OCI-LY1 (cell line): ENCODE results near the gene SLC25A10.
A peak's percentile ranks its signal among the peaks of the same experiment; 100 is the strongest.

ENCODE experiments used
- H2AFZ ChIP-seq: fragments of 200-600 bp; sonication (generic), shearing (Covaris generic); 2 replicates; pipeline ENCODE4 v1.6.0; 2014; ENCODE audit warnings: antibody characterized with exemption, mild to moderate bottlenecking, low read length
- H3F3A ChIP-seq: fragments of 200-600 bp; sonication (generic), shearing (Covaris generic); 2 replicates; pipeline ENCODE4 v1.6.0; 2014; ENCODE audit warnings: mild to moderate bottlenecking, antibody characterized with exemption, low read length, moderate library complexity; ENCODE audit not compliant: insufficient read depth
- H3K27ac ChIP-seq: fragments of 200-600 bp; sonication (generic); 2 replicates; pipeline ENCODE4 v1.5.1; 2014; ENCODE audit warnings: low read length, mixed run types, mild to moderate bottlenecking, low read depth; ENCODE audit not compliant: poor library complexity, severe bottlenecking
- H3K27me3 ChIP-seq: fragments of 200-600 bp; sonication (generic); 2 replicates; pipeline ENCODE4 v1.6.0; 2014; ENCODE audit warnings: antibody characterized with exemption, mild to moderate bottlenecking, low read length, moderate library complexity; ENCODE audit not compliant: insufficient read depth
- H3K36me3 ChIP-seq: fragments of 200-600 bp; sonication (generic); 2 replicates; pipeline ENCODE4 v1.6.1; 2014; ENCODE audit warnings: mild to moderate bottlenecking, antibody characterized with exemption, low read length, moderate library complexity, mixed read lengths; ENCODE audit not compliant: insufficient read depth
- H3K4me1 ChIP-seq: fragments of 200-600 bp; sonication (generic); 2 replicates; pipeline ENCODE4 v1.5.1; 2014; ENCODE audit warnings: mild to moderate bottlenecking, low read length, moderate library complexity; ENCODE audit not compliant: insufficient read depth, severe bottlenecking
- H3K4me2 ChIP-seq: fragments of 200-600 bp; sonication (generic), shearing (Covaris generic); 2 replicates; pipeline ENCODE4 v1.6.1; 2014; ENCODE audit warnings: low read length
- H3K4me3 ChIP-seq: fragments of 200-600 bp; sonication (generic); 2 replicates; pipeline ENCODE4 v1.5.1; 2014; ENCODE audit warnings: low read length, low read depth, mild to moderate bottlenecking, mixed read lengths; ENCODE audit not compliant: poor library complexity, severe bottlenecking
- H3K79me2 ChIP-seq: fragments of 200-600 bp; shearing (Covaris generic); 2 replicates; pipeline ENCODE4 v1.6.1; 2016; ENCODE audit warnings: mixed run types, low read length, mixed read lengths; ENCODE audit not compliant: insufficient read depth
- H3K9ac ChIP-seq: fragments of 200-600 bp; sonication (generic), shearing (Covaris generic); 2 replicates; pipeline ENCODE4 v1.6.1; 2014; ENCODE audit warnings: mild to moderate bottlenecking, low read length, mixed read lengths
- H3K9me2 ChIP-seq: fragments of 200-600 bp; sonication (generic), shearing (Covaris generic); 2 replicates; pipeline ENCODE4 v1.6.1; 2014; ENCODE audit warnings: low read depth, mild to moderate bottlenecking, low read length, mixed read lengths
- H3K9me3 ChIP-seq: fragments of 200-600 bp; shearing (Covaris generic); 2 replicates; pipeline ENCODE4 v1.6.1; 2014; ENCODE audit warnings: low read length, mixed read lengths
- H4K20me1 ChIP-seq: fragments of 200-600 bp; sonication (generic), shearing (Covaris generic); 2 replicates; pipeline ENCODE4 v1.6.0; 2016; ENCODE audit warnings: mild to moderate bottlenecking, low read length; ENCODE audit not compliant: insufficient read depth
- CTCF ChIP-seq: fragments of 200-600 bp; sonication (generic), shearing (Covaris generic); IDR thresholded peaks from 2 replicates; pipeline ENCODE4 v1.5.1; 2017; ENCODE audit warnings: mild to moderate bottlenecking, antibody characterized with exemption, low read length, moderate library complexity, mixed read lengths
- EZH2 ChIP-seq: fragments of 200-600 bp; sonication (generic), shearing (Covaris generic); IDR thresholded peaks from 2 replicates; pipeline ENCODE4 v1.8.0; 2017; ENCODE audit warnings: borderline replicate concordance, mixed run types, mild to moderate bottlenecking, antibody characterized with exemption, low read length, moderate library complexity, mixed read lengths

Gene SLC25A10

GRCh38 chr17:81691608-81692007 is 20.5 kb upstream of the SLC25A10 start:
- no peak overlapping the region for H3K9ac ChIP-seq
- no peaks in the 10 kb centered on the region for H3K9me2 ChIP-seq
- H3K4me3 ChIP-seq, result no peak overlapping the region
- no peak overlapping the region for H3K27ac ChIP-seq
- H4K20me1 ChIP-seq, result no peaks in the 10 kb centered on the region
- H2AFZ ChIP-seq, result no peak overlapping the region
- no peaks in the 10 kb centered on the region for H3K9me3 ChIP-seq
- no peaks in the 10 kb centered on the region for H3K27me3 ChIP-seq
- H3K4me2 ChIP-seq, result no peak overlapping the region
- H3K4me1 ChIP-seq, result no peaks in the 10 kb centered on the region
- H3F3A ChIP-seq, result no peaks in the 10 kb centered on the region
- H3K79me2 ChIP-seq, result no peaks in the 10 kb centered on the region
- H3K36me3 ChIP-seq, result peaks cover 93% of the 10 kb centered on the region
- TF ChIP-seq CTCF (no peak), EZH2 (no peak)

- Histone ChIP-seq H3K36me3 (peaks cover 95% of the 10 kb centered on the region), H3F3A (no peaks in the 10 kb centered on the region), H3K9me2 (no peaks in the 10 kb centered on the region), H3K27ac (no peak overlapping the region), H3K79me2 (no peaks in the 10 kb centered on the region), H3K4me3 (no peak overlapping the region), H2AFZ (no peak overlapping the region), H3K9me3 (no peaks in the 10 kb centered on the region), H4K20me1 (no peaks in the 10 kb centered on the region), H3K9ac (no peak overlapping the region), H3K27me3 (no peaks in the 10 kb centered on the region), H3K4me2 (no peak overlapping the region), H3K4me1 (no peaks in the 10 kb centered on the region)
- TF ChIP-seq CTCF (peak; percentile 35; the same call in 1 of the 2 replicates), EZH2 (no peak)
Observed at GRCh38 chr17:81693509-81694210, 18.4 kb upstream of the SLC25A10 start.

DNA sequence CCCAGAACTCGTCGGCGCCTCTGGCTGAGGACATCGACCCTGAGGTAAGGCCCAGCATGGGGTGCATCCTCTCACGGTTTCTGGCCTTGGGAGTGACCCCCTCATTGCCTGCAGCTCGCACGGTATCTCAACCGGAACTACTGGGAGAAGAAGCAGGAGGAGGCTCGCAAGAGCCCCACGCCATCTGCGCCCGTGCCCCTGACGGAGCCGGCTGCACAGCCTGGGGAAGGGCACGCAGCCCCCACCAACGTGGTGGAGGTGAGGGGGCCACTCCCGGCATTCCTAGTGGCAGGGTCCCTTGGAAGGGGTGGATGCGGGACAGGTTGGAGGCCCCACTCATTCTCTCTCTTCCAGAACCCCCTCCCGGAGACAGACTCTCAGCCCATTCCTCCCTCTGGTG is 17.3 kb upstream of the SLC25A10 start:
- H3K27me3 ChIP-seq, result no peaks in the 10 kb centered on the region
- no peak overlapping the region for H2AFZ ChIP-seq
- no peak overlapping the region for H3K4me2 ChIP-seq
- no peak overlapping the region for H3K4me3 ChIP-seq
- no peaks in the 10 kb centered on the region for H3F3A ChIP-seq
- peaks cover 95% of the 10 kb centered on the region for H3K36me3 ChIP-seq
- no peak for TF ChIP-seq EZH2
- TF ChIP-seq CTCF, result no peak
- no peaks in the 10 kb centered on the region for H4K20me1 ChIP-seq
- no peaks in the 10 kb centered on the region for H3K79me2 ChIP-seq
- no peaks in the 10 kb centered on the region for H3K4me1 ChIP-seq
- H3K27ac ChIP-seq, result no peak overlapping the region
- no peaks in the 10 kb centered on the region for H3K9me2 ChIP-seq
- H3K9me3 ChIP-seq, result no peaks in the 10 kb centered on the region
- H3K9ac ChIP-seq, result no peak overlapping the region
